ENCODE results near the gene PGBD1. TPM values are rescaled to one million over a fixed set of nuclear protein-coding genes. Genes with fewer than 3 reads are reported as not detected.

The PGBD1 gene
- total and polyA plus RNA-seq, 2 of the 13 experiments (the other 11 are each of a cell fraction or from before 2014, with no cell fraction given), result 3.6 to 6.9 TPM

DNA sequence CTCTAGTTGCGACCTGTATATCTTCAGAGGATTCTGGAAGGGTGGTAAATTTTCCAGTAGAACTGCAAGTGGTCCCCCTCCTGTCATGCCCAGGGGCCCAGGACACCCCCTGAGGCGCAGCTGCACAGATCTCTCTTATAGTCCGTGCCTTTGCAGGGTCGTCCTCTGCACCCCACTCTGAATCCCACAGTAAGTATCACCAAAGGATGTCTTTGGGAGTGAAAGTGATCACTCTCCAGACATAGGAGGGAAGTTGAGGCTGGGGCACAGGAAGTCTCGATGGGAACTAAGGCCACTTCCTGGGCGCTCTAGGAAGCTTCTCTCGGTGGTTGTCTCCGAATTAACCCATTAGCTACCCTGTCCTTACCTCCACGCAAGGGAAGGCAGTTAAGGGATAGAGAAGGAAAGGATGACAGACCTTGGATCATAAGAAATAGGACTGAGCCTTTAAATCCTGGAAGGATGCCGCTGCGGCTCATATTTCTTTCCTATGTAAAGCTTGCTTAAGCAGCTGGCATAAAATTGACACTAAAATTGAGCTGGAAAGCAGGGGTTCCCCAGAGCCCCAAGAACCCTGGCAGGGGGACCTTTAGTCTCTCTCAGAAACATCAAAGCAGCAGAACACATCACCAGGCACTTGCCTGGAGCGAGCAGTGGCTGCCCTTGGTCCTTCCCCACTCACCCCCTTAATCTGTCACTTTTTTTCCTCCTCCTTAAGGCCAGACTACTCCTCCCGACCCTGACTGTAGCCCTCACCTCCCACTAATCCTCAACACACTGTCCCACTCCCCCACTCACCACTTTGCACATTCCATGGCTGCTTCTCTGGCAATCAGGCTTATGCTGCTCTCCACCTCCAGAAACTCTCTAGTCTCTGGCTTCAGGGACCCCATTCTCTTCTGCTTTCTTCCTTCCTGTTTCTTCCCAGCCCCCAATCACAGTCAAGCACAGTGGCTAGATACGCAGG, 29.1 kb upstream of the PGBD1 start, which contains the start of gene ZKSCAN4 (continued):
- TF ChIP-seq ZNF335 (CRISPR knock-in tag; IDR thresholded peaks at IDR 0.05) (0 out of 2 replicates have a peak, but pooled peaks have one; percentile 38), ATM (IDR thresholded peaks at IDR 0.05; ENCODE audit: borderline replicate concordance) (no peak), ZMYM3 (CRISPR knock-in tag; IDR thresholded peaks at IDR 0.05) (peak; percentile 22; the same call in 1 of the 2 replicates), HNRNPLL (IDR thresholded peaks at IDR 0.05; ENCODE audit: low read depth, low read length, poor library complexity, severe bottlenecking) (no peak), PHB2 (IDR thresholded peaks at IDR 0.05; ENCODE audit: partially characterized antibody) (no peak), ZNF792 (CRISPR knock-in tag; IDR thresholded peaks at IDR 0.05) (peak; percentile 83), ZC3H13 (CRISPR knock-in tag; IDR thresholded peaks at IDR 0.05) (peak; percentile 59; the same call in 1 of the 2 replicates), SPEN (CRISPR knock-in tag; IDR thresholded peaks at IDR 0.05; ENCODE audit: low read depth) (peak; percentile 95), ZNF33A (CRISPR knock-in tag; IDR thresholded peaks at IDR 0.05; ENCODE audit: borderline replicate concordance) (peak; percentile 87; the same call in 1 of the 2 replicates), ZNF17 (CRISPR knock-in tag; IDR thresholded peaks at IDR 0.05) (no peak), TBP (CRISPR knock-in tag; IDR thresholded peaks at IDR 0.05) (no peak), MTF2 (CRISPR knock-in tag; IDR thresholded peaks at IDR 0.05; ENCODE audit: borderline replicate concordance) (0 out of 2 replicates have a peak, but pooled peaks have one; percentile 51), ZNF530 (CRISPR knock-in tag; IDR thresholded peaks at IDR 0.05; ENCODE audit: low read depth) (no peak), ZNF598 (CRISPR knock-in tag; IDR thresholded peaks at IDR 0.05; ENCODE audit: borderline replicate concordance) (peak; percentile 34; the same call in 1 of the 2 replicates), ZNF224 (CRISPR knock-in tag; IDR thresholded peaks at IDR 0.05) (peak; percentile 94; the same call in 1 of the 2 replicates)
- TF ChIP-seq, protein P1, sequence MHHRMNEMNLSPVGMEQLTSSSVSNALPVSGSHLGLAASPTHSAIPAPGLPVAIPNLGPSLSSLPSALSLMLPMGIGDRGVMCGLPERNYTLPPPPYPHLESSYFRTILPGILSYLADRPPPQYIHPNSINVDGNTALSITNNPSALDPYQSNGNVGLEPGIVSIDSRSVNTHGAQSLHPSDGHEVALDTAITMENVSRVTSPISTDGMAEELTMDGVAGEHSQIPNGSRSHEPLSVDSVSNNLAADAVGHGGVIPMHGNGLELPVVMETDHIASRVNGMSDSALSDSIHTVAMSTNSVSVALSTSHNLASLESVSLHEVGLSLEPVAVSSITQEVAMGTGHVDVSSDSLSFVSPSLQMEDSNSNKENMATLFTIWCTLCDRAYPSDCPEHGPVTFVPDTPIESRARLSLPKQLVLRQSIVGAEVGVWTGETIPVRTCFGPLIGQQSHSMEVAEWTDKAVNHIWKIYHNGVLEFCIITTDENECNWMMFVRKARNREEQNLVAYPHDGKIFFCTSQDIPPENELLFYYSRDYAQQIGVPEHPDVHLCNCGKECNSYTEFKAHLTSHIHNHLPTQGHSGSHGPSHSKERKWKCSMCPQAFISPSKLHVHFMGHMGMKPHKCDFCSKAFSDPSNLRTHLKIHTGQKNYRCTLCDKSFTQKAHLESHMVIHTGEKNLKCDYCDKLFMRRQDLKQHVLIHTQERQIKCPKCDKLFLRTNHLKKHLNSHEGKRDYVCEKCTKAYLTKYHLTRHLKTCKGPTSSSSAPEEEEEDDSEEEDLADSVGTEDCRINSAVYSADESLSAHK (CRISPR knock-in tag; IDR thresholded peaks at IDR 0.05; ENCODE audit: borderline replicate concordance), result 0 out of 2 replicates have a peak, but pooled peaks have one; percentile 25
- TF ChIP-seq, protein P2, sequence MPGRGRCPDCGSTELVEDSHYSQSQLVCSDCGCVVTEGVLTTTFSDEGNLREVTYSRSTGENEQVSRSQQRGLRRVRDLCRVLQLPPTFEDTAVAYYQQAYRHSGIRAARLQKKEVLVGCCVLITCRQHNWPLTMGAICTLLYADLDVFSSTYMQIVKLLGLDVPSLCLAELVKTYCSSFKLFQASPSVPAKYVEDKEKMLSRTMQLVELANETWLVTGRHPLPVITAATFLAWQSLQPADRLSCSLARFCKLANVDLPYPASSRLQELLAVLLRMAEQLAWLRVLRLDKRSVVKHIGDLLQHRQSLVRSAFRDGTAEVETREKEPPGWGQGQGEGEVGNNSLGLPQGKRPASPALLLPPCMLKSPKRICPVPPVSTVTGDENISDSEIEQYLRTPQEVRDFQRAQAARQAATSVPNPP (CRISPR knock-in tag; IDR thresholded peaks at IDR 0.05), result no peak
- TF ChIP-seq, protein P3, sequence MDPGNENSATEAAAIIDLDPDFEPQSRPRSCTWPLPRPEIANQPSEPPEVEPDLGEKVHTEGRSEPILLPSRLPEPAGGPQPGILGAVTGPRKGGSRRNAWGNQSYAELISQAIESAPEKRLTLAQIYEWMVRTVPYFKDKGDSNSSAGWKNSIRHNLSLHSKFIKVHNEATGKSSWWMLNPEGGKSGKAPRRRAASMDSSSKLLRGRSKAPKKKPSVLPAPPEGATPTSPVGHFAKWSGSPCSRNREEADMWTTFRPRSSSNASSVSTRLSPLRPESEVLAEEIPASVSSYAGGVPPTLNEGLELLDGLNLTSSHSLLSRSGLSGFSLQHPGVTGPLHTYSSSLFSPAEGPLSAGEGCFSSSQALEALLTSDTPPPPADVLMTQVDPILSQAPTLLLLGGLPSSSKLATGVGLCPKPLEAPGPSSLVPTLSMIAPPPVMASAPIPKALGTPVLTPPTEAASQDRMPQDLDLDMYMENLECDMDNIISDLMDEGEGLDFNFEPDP (CRISPR knock-in tag; conservative IDR thresholded peaks at IDR 0.05), result 0 out of 2 replicates have a peak, but pooled peaks have one; percentile 32

All from HepG2 (cell line).